Activated naive CD4-positive, alpha-beta T cell treated with anti-CD3 and anti-CD28 coated beads, Interleukin-2, amount 50 U/mL, for 24 hours (primary cell): ENCODE results near the gene SCAPER.

Experiments
- H3K27ac Mint-ChIP-seq: one replicate; pipeline ENCODE4 v1.8.0; 2021; ENCODE audit warnings: mild to moderate bottlenecking, mixed read lengths
- H3K27me3 Mint-ChIP-seq: one replicate; pipeline ENCODE4 v1.8.0; 2021; ENCODE audit warnings: mixed read lengths
- H3K36me3 Mint-ChIP-seq: one replicate; pipeline ENCODE4 v1.8.0; 2021; ENCODE audit warnings: mixed read lengths
- H3K4me1 Mint-ChIP-seq: one replicate; pipeline ENCODE4 v1.8.0; 2021; ENCODE audit warnings: mixed read lengths
- H3K4me3 Mint-ChIP-seq: one replicate; pipeline ENCODE4 v1.8.0; 2021; ENCODE audit warnings: mild to moderate bottlenecking, mixed read lengths
- H3K9me3 Mint-ChIP-seq: one replicate; pipeline ENCODE4 v1.8.0; 2021; ENCODE audit warnings: mixed read lengths

SCAPER gene

DNA sequence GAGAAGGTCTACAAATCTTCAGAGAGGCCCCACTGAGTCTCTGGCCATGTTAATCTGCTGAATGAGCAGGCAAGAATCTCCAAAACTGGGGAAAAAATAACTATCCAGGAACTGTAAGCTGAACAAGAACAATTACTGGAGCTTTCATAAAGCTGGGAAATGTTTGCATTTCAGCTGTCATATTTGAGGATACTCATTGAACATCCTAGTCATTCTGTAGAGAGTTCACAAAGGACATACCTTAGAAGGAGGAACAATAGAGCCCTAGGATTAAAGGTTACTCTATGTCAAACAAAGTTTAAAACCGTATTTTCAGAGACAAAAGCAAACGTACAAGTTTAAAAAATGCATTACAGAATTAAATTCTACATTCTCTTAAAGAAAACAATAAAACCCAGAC is 257.5 kb downstream of the SCAPER start:
- H3K27ac Mint-ChIP-seq, result no peak overlapping the region
- H3K4me1 Mint-ChIP-seq, result no peaks in the 10 kb centered on the region
- H3K9me3 Mint-ChIP-seq, result peaks cover 6% of the 10 kb centered on the region
- peaks cover 41% of the 10 kb centered on the region for H3K36me3 Mint-ChIP-seq
- H3K4me3 Mint-ChIP-seq, result no peak overlapping the region
- no peaks in the 10 kb centered on the region for H3K27me3 Mint-ChIP-seq

- H3K4me3 Mint-ChIP-seq, result no peak overlapping the region
- peaks cover 29% of the 10 kb centered on the region for H3K36me3 Mint-ChIP-seq
- H3K27ac Mint-ChIP-seq, result no peak overlapping the region
- no peaks in the 10 kb centered on the region for H3K4me1 Mint-ChIP-seq
- H3K9me3 Mint-ChIP-seq, result peaks cover 6% of the 10 kb centered on the region
- H3K27me3 Mint-ChIP-seq, result no peaks in the 10 kb centered on the region
These were observed 260.5 kb downstream of the SCAPER start for GRCh38 chr15:76644646-76645045.

DNA sequence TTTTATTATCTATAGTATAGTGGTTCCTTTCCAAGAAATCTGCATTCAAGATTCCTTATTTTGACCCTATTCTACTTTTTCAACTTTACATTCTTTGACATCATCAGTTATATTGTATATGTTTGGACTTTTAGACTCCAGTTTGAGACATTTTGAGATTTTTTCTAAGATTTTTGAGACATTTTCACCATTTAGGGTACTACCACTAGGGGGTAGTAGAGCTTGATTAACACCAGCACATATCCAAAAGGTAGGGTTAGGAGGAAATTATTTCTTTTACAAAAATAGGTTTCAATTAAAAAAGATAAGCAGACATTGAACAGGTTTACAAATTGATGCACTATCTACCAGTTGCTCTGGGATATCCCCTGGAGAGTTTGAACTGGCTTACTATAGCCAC is 262.5 kb downstream of the SCAPER start:
- Mint-ChIP-seq H3K27ac (no peak overlapping the region), H3K27me3 (no peaks in the 10 kb centered on the region), H3K9me3 (no peaks in the 10 kb centered on the region), H3K36me3 (peaks cover 24% of the 10 kb centered on the region), H3K4me3 (no peak overlapping the region), H3K4me1 (no peaks in the 10 kb centered on the region)

DNA sequence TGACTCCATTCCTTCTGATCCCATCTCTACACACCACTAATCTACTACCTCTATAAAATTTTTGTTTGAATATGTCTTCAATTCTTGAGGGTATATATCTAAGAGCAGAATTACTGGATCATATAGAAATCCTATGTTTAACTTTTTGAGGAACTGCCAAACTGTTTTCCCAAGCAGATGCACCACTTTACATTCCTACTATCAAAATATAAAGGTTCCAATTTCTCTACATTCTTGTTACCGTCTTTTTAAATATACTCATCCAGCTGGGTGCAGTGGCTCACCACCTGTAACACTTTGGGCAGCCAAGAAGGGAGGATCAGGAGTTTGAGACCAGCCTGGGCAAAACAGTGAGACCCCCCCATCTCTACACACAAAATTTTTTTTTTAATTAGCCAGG is 268.0 kb downstream of the SCAPER start:
- no peaks in the 10 kb centered on the region for H3K9me3 Mint-ChIP-seq
- no peak overlapping the region for H3K27ac Mint-ChIP-seq
- H3K36me3 Mint-ChIP-seq, result peaks cover 30% of the 10 kb centered on the region
- H3K4me1 Mint-ChIP-seq, result no peaks in the 10 kb centered on the region
- H3K4me3 Mint-ChIP-seq, result no peak overlapping the region
- H3K27me3 Mint-ChIP-seq, result no peaks in the 10 kb centered on the region

DNA sequence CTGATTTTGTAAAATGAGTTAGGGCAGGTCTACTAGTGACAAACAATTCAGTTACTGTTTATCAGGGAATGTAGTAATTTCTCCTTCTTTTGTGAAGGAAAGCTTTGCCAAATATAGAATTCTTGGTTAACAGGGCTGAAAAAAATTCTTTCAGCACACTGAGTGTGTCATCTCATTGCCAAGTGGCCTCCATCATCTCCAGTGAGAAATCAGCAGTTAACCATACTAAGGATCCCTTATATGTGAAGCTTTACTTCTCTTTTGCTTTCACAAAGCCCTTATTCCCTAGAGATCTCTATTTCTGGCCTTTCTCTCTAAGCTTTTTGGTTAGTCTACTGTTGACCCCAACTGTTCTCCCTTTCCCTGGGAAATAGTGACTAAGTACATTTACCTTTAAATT is 269.1 kb downstream of the SCAPER start:
- H3K36me3 Mint-ChIP-seq, result peaks cover 30% of the 10 kb centered on the region
- no peaks in the 10 kb centered on the region for H3K4me1 Mint-ChIP-seq
- H3K27me3 Mint-ChIP-seq, result no peaks in the 10 kb centered on the region
- no peaks in the 10 kb centered on the region for H3K9me3 Mint-ChIP-seq
- no peak overlapping the region for H3K4me3 Mint-ChIP-seq
- no peak overlapping the region for H3K27ac Mint-ChIP-seq

- Mint-ChIP-seq H3K36me3 (peaks cover 13% of the 10 kb centered on the region), H3K27ac (peak overlapping the region; percentile 12), H3K9me3 (no peaks in the 10 kb centered on the region), H3K4me3 (no peak overlapping the region), H3K27me3 (no peaks in the 10 kb centered on the region), H3K4me1 (no peaks in the 10 kb centered on the region)
These were observed 278.5 kb downstream of the SCAPER start for GRCh38 chr15:76626611-76627010.

- Mint-ChIP-seq H3K9me3 (no peaks in the 10 kb centered on the region), H3K4me1 (no peaks in the 10 kb centered on the region), H3K4me3 (no peak overlapping the region), H3K27ac (no peak overlapping the region), H3K27me3 (no peaks in the 10 kb centered on the region), H3K36me3 (peaks cover 19% of the 10 kb centered on the region)
These were observed 279.9 kb downstream of the SCAPER start for GRCh38 chr15:76625267-76625666.

GRCh38 chr15:76614725-76615124 is 290.4 kb downstream of the SCAPER start:
- Mint-ChIP-seq H3K36me3 (peaks cover 51% of the 10 kb centered on the region), H3K4me3 (no peak overlapping the region)

DNA sequence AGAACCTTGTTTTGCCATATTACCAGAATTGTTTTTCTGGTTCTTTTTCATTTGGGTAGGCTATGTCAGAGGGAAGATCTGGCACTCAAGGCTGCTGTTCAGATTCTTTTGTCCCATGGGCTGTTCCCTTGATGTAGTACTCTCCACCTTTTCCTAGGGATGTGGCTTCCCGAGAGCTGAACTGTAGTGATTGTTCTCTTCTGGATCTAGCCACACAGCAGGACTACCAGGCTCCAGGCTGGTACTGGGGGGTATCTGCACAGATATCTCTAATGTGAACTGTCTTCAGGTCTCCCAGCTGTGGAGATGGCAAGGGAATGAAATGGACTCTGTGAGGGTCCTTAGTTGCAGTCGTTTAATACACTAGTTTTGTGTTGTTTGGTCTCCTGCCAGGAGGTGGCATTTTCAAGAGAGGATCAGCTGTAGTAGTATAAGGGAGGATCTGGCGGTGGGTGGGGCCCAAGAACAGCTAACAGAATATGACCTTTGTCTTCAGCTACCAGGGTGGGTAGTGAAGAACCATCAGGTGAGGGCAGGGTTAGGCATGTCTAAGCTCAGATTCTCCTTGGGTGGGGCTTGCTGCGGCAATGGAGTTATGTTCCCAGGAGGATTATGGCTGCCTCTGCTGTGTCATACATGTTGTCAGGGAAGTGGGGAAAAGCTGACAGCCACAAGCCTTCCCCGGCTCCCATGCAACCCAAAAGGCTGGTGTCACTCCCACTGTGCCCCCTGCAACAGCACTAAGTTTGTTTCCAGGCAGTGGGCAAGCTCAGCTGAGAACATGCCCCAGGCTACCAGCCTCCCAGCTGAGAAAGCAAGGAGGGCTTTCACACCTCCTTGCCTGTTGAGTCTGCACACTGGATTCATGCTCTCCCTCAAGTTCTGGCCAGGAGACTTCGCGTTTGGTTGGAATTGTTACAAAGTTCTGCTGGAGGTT is 316.1 kb downstream of the SCAPER start:
- Mint-ChIP-seq H3K27ac (no peak overlapping the region), H3K27me3 (no peaks in the 10 kb centered on the region), H3K9me3 (no peaks in the 10 kb centered on the region)

More at GRCh38 chr15:76614725-76615124, 290.4 kb downstream of the SCAPER start:
- peaks cover 9% of the 10 kb centered on the region for H3K9me3 Mint-ChIP-seq
- no peak overlapping the region for H3K27ac Mint-ChIP-seq
- H3K27me3 Mint-ChIP-seq, result no peaks in the 10 kb centered on the region
- no peaks in the 10 kb centered on the region for H3K4me1 Mint-ChIP-seq

GRCh38 chr15:76585576-76585897 is 319.6 kb downstream of the SCAPER start:
- Mint-ChIP-seq H3K27me3 (no peaks in the 10 kb centered on the region), H3K36me3 (peaks cover 29% of the 10 kb centered on the region), H3K4me1 (no peaks in the 10 kb centered on the region), H3K4me3 (no peak overlapping the region), H3K9me3 (peaks cover 6% of the 10 kb centered on the region), H3K27ac (no peak overlapping the region)

More for the DNA sequence above, 316.1 kb downstream of the SCAPER start:
- H3K4me3 Mint-ChIP-seq, result no peak overlapping the region
- H3K36me3 Mint-ChIP-seq, result peaks cover 8% of the 10 kb centered on the region
- no peaks in the 10 kb centered on the region for H3K4me1 Mint-ChIP-seq

DNA sequence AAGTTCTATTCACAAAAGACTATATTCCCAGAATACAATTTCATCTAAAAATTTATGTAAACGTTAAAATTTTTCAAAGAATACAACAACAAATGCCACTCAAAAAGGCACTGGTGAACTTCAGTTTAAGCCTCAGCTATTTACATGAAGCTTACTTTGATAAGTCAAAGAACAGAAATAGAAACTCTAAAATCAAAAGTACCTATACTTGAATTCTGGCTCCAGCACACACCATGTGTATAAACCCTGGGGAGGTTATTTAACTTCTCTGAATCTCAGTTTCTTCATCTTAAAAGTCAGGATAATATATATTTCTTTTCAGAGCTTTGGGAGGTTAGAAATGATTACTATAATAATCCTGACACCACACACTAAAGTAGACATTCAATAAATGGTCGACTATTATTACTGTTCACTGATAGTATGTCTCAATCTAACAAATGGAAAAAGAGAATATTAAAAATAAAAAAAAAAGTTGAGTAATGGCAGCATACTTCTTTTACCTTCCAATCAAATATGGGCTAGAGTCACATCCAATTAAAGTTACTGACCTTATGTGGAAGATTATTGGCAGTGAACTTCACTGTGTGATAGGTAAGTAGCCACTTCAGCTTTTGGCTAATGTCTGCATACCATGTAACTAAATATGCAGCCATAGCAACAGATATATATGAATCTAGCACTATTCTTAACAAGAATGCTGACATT is 320.1 kb downstream of the SCAPER start:
- Mint-ChIP-seq H3K27ac (no peak overlapping the region), H3K27me3 (no peaks in the 10 kb centered on the region), H3K9me3 (peaks cover 7% of the 10 kb centered on the region), H3K4me3 (no peak overlapping the region), H3K36me3 (peaks cover 30% of the 10 kb centered on the region), H3K4me1 (no peaks in the 10 kb centered on the region)

DNA sequence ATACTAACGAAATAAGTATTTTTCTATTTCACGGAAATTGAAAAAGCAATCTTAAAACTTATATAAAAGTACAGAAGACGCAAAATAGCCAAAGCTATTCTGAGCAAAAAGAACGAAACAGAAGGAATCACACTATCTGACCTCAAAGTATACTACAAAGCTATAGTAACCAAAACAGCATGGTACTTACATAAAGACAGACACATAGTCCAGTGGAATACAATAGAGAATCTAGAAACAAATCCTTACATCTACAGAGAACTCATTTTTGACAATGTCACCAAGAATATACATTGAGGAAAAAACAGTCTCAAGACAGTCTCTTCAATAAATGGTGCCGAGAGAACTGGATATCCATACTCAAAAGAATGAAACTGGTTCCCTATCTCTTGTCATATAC is 322.6 kb downstream of the SCAPER start:
- Mint-ChIP-seq H3K4me1 (peaks cover 10% of the 10 kb centered on the region), H3K27ac (no peak overlapping the region), H3K9me3 (peaks cover 7% of the 10 kb centered on the region), H3K4me3 (no peak overlapping the region), H3K36me3 (peaks cover 28% of the 10 kb centered on the region), H3K27me3 (no peaks in the 10 kb centered on the region)

GRCh38 chr15:76577879-76578512 is 327.1 kb downstream of the SCAPER start:
- no peak overlapping the region for H3K27ac Mint-ChIP-seq
- H3K36me3 Mint-ChIP-seq, result peaks cover 41% of the 10 kb centered on the region
- H3K9me3 Mint-ChIP-seq, result peaks cover 7% of the 10 kb centered on the region
- H3K27me3 Mint-ChIP-seq, result no peaks in the 10 kb centered on the region
- no peak overlapping the region for H3K4me3 Mint-ChIP-seq
- H3K4me1 Mint-ChIP-seq, result peaks cover 10% of the 10 kb centered on the region

DNA sequence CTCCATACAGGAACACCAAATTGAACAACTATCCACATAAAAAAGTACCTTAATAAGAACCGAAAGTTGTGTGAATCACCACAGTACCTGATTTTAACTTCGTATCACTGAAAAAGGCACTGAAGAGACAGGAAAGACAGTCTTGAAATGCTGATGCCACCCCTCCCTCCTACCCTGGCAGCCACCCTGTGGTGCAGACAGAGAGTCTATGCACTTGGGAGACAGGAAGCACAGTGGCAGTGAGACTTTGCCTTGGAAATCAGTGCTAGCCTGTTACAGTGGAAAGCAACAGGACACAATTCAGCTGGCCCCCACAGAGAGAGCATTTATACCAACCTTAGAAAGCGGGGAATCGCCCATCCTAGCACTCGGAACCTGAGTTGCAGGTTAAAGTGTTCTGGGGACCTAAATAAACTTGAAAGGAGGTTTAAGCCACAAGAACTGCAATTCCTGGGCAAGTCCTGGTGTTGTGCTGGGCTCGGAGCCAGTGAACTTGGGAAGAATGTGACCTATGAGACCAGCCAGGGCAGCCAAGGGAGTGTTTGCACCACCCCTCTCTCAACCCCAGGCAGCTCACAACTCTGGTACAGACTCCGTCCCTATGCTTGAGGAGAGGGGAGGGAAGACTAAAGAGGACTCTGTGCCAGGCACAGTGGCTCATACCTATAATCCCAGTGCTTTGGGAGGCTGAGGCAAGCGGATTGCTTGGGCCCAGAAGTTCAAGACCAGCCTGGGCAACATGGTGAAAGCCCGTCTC is 328.4 kb downstream of the SCAPER start:
- H3K36me3 Mint-ChIP-seq, result peaks cover 33% of the 10 kb centered on the region
- no peak overlapping the region for H3K27ac Mint-ChIP-seq
- H3K9me3 Mint-ChIP-seq, result peaks cover 8% of the 10 kb centered on the region
- no peaks in the 10 kb centered on the region for H3K27me3 Mint-ChIP-seq
- peaks cover 10% of the 10 kb centered on the region for H3K4me1 Mint-ChIP-seq
- H3K4me3 Mint-ChIP-seq, result no peak overlapping the region

DNA sequence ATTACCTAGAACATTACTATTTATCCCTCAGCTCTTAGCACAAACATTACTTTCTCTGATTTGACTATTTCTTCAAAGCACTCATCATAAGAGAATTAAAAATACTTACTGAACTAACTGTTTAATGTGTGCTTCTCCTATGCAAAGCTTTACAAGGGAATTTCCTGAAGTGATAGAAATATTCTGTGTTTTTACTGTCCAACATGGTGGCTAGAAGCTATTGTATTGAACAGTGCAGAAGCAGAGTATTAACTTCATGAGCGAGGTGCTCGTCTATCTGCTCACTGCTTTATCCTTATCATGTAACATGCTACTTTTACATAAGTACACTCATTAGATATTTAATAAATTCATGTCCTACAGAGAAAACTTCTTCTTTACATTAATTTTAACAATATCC is 329.5 kb downstream of the SCAPER start:
- H3K4me3 Mint-ChIP-seq, result no peak overlapping the region
- H3K9me3 Mint-ChIP-seq, result peaks cover 8% of the 10 kb centered on the region
- peaks cover 35% of the 10 kb centered on the region for H3K36me3 Mint-ChIP-seq
- H3K4me1 Mint-ChIP-seq, result peaks cover 10% of the 10 kb centered on the region
- peak overlapping the region; percentile 39 for H3K27ac Mint-ChIP-seq
- H3K27me3 Mint-ChIP-seq, result no peaks in the 10 kb centered on the region
